MCF 10A (cell line): ENCODE results near the gene PPM1L. TPM values are rescaled to one million over a fixed set of nuclear protein-coding genes. Genes with fewer than 3 reads are reported as not detected.
A peak's percentile ranks its signal among the peaks of the same experiment; 100 is the strongest.
"Not testable (repeated sequence)": the region's sequence is repeated elsewhere in the genome, so short reads cannot be mapped to it uniquely, and the experiment has no call there.

Experiments used
- BruUV-seq: library from RNA; stranded (reverse); fragments of 400-500 nt; replicated peaks from 2 replicates; lab custom pipeline; 2021; lab: Mats Ljungman, UMichigan
- CTCF ChIA-PET: fragments of 300-600 bp; sonication (Branson Sonifier 250); formaldehyde crosslinking; extraction: SDS; loops from one replicate; lab custom pipeline; 2021; ENCODE audit warnings: antibody characterized with exemption, inconsistent platforms; lab: Yijun Ruan, JAX
- POLR2A ChIA-PET: fragments of 300-600, 350-650 bp; sonication (Branson Sonifier 250); formaldehyde crosslinking; extraction: SDS; loops from one replicate; lab custom pipeline; 2020; ENCODE audit warnings: antibody characterized with exemption, inconsistent platforms; lab: Yijun Ruan, JAX
- DNase-seq: peaks from one replicate; pipeline ENCODE4 v3.0.0-alpha.2; 2018; ENCODE audit not compliant: unreplicated experiment
- H3K27ac Mint-ChIP-seq: one replicate; pipeline ENCODE4 v1.8.0; 2022; ENCODE audit warnings: mild to moderate bottlenecking, low read depth, mixed read lengths; ENCODE audit not compliant: unreplicated experiment
- H3K27me3 Mint-ChIP-seq: one replicate; pipeline ENCODE4 v1.8.0; 2022; ENCODE audit warnings: mixed read lengths; ENCODE audit not compliant: insufficient read depth, unreplicated experiment
- H3K36me3 Mint-ChIP-seq: one replicate; pipeline ENCODE4 v1.8.0; 2022; ENCODE audit warnings: mild to moderate bottlenecking, moderate library complexity, mixed read lengths; ENCODE audit not compliant: insufficient read depth, unreplicated experiment
- H3K4me1 Mint-ChIP-seq: one replicate; pipeline ENCODE4 v1.8.0; 2022; ENCODE audit warnings: mixed read lengths; ENCODE audit not compliant: insufficient read depth, unreplicated experiment
- H3K4me3 Mint-ChIP-seq: one replicate; pipeline ENCODE4 v1.8.0; 2022; ENCODE audit warnings: mild to moderate bottlenecking, moderate library complexity, mixed read lengths; ENCODE audit not compliant: unreplicated experiment
- H3K9me3 Mint-ChIP-seq: one replicate; pipeline ENCODE4 v1.8.0; 2022; ENCODE audit warnings: mixed read lengths; ENCODE audit not compliant: unreplicated experiment
- intact Hi-C: fragments of 100-400 bp; cut with micrococcal nuclease; formaldehyde crosslinking; loops from 2 replicates; pipeline ENCODE4 v1.14.1; 2022
- total RNA-seq: library from RNA; stranded (reverse); gene quantifications from 2 replicates; pipeline ENCODE4 v1.2.3, GENCODE V29; 2022
- TF ChIP-seq, protein P1 (sequence below): fragments of 200-600 bp; IDR thresholded peaks from one replicate; pipeline ENCODE4 v1.8.0; 2022; ENCODE audit warnings: antibody characterized with exemption, mild to moderate bottlenecking; ENCODE audit not compliant: unreplicated experiment

Gene PPM1L
- total RNA-seq, 1 experiment from 2014 or later = 2.1 TPM

DNA sequence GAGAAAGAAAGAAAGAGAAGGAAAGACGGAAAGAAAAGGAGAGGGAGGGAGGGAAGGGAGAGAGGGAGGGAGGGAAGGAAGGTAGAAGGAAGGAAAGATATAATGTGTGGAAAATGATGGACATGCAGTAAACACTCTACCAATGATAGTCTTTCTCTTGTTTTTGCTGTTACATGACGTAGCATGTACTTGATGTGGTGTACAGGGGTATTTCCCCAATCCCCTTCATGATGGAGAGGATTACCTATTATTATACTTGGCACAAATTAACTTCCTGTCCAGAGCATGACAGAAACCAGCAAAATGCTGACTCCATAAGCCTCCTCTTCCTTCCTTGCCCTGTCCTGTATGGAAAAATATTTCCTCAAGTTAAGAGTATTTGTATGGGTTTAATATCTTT is 224.7 kb downstream of the PPM1L start:
- ChIA-PET CTCF (interaction anchor here (0.8 kb wide), 1 partner anchor 199 kb away, joined by 3 read pairs; no protein-coding TSS in a partner anchor), POLR2A (no interaction called here)
- no peak overlapping the region for H3K4me3 Mint-ChIP-seq
- H3K27ac Mint-ChIP-seq = no peak overlapping the region
- H3K4me1 Mint-ChIP-seq = no peaks in the 10 kb centered on the region
- H3K9me3 Mint-ChIP-seq = no peaks in the 10 kb centered on the region
- H3K36me3 Mint-ChIP-seq = no peaks in the 10 kb centered on the region
- intact Hi-C loops = no loop called here
- TF ChIP-seq, protein P1, sequence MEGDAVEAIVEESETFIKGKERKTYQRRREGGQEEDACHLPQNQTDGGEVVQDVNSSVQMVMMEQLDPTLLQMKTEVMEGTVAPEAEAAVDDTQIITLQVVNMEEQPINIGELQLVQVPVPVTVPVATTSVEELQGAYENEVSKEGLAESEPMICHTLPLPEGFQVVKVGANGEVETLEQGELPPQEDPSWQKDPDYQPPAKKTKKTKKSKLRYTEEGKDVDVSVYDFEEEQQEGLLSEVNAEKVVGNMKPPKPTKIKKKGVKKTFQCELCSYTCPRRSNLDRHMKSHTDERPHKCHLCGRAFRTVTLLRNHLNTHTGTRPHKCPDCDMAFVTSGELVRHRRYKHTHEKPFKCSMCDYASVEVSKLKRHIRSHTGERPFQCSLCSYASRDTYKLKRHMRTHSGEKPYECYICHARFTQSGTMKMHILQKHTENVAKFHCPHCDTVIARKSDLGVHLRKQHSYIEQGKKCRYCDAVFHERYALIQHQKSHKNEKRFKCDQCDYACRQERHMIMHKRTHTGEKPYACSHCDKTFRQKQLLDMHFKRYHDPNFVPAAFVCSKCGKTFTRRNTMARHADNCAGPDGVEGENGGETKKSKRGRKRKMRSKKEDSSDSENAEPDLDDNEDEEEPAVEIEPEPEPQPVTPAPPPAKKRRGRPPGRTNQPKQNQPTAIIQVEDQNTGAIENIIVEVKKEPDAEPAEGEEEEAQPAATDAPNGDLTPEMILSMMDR = no peak
- BruUV-seq = no TSS peak
- no peak for DNase-seq
- no peaks in the 10 kb centered on the region for H3K27me3 Mint-ChIP-seq

DNA sequence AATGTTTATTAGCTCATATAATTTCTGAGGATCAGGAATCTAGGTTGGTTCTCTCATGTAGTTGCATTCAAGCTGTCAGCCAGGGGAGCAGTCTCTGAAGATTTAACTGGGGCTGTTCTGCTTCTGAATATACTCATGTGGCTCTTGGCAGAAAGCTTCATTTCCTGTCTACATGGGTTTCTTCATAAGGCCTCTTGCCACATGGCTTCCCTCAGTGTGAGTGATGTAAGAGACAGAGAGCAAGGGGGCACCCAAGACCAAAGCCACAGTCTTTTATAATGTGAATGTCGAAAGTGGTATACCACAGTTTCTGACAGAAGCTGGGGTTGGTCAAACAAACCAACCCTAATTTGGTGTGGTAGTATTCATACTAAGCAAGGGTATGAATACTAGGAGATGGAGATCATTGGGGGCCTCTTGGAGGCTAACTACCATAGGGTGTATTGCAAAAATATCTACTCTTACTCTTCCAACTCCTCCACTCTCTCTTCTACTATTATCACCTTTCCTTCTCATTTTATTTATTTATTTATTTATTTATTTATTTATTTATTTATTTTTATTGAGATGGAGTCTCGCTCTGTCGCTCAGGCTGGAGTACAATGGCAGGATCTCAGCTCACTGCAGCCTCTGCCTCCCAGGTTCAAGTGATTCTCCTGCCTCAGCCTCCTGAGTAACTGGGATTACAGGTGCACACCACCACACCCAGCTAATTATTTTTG is 225.3 kb downstream of the PPM1L start:
- no peaks in the 10 kb centered on the region for H3K36me3 Mint-ChIP-seq
- DNase-seq = peak; percentile 38
- POLR2A ChIA-PET = no interaction called here
- H3K4me1 Mint-ChIP-seq = no peaks in the 10 kb centered on the region
- no peak overlapping the region for H3K27ac Mint-ChIP-seq
- no peak overlapping the region for H3K4me3 Mint-ChIP-seq
- no TSS peak for BruUV-seq
- CTCF ChIA-PET = no interaction called here
- no peaks in the 10 kb centered on the region for H3K9me3 Mint-ChIP-seq
- H3K27me3 Mint-ChIP-seq = no peaks in the 10 kb centered on the region
- TF ChIP-seq, protein P1 = no peak
- intact Hi-C loops = no loop called here

DNA sequence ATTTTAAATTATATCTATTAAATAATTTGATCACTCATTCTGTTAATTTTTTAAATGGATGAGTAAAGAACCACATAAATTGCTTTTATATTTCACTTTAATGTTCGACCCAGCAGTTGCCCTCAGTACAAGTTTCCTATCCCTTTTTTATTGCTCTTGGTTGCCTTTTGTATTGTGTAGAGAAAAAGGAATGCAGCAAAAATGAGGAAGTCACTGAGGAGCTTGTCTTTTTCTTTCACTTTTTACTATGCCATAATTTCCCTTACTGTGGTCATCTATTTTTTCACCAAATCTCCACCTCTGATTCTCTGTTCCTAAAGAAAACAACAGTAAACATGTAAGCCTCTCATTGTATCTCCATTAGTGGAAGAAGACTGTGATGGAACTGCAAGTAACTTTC is 226.5 kb downstream of the PPM1L start:
- no peaks in the 10 kb centered on the region for H3K36me3 Mint-ChIP-seq
- H3K9me3 Mint-ChIP-seq = no peaks in the 10 kb centered on the region
- ChIA-PET CTCF (interaction anchor here (0.6 to 0.7 kb wide), 2 partner anchors 55 to 1794 kb away, joined by 3 read pairs; no protein-coding TSS in a partner anchor), POLR2A (no interaction called here)
- no peak overlapping the region for H3K4me3 Mint-ChIP-seq
- H3K4me1 Mint-ChIP-seq = no peaks in the 10 kb centered on the region
- no peak overlapping the region for H3K27ac Mint-ChIP-seq
- TF ChIP-seq, protein P1 = no peak
- no peak for DNase-seq
- no peaks in the 10 kb centered on the region for H3K27me3 Mint-ChIP-seq
- intact Hi-C loops = no loop called here
- no TSS peak for BruUV-seq

DNA sequence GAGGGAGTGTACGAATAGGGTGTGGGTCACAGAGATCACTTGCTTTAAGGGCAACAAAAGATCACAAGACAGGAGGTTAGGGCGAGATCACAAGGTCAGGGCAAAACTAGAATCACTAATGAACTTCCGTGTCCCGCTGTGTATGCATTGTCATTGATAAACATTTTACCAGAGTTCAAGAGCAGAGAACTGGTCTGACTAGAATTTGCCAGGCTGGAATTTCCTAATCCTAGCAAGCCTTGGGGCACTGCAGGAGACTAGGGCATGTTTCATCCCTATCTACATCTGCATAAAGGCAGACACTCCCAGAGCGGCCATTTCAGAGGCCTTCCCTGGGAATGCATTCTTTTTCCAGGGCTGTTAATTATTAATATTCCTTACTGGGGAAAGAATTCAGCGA is 227.9 kb downstream of the PPM1L start:
- H3K4me3 Mint-ChIP-seq, CTCF ChIA-PET, H3K27ac Mint-ChIP-seq, H3K27me3 Mint-ChIP-seq, intact Hi-C loops, H3K4me1 Mint-ChIP-seq, DNase-seq, BruUV-seq, H3K36me3 Mint-ChIP-seq, H3K9me3 Mint-ChIP-seq, POLR2A ChIA-PET: not testable (repeated sequence)
